CD4-positive, alpha-beta T cell treated with Interleukin-1 beta for 1 hour (primary cell): ENCODE data around the gene DPYSL4.
A peak's percentile ranks its signal among the peaks of the same experiment; 100 is the strongest.

Experiments
- DNase-seq, 2 donors: peaks; one replicate each; pipeline ENCODE4 v3.0.0-alpha.2; 2020 to 2022

DPYSL4 gene

DNA sequence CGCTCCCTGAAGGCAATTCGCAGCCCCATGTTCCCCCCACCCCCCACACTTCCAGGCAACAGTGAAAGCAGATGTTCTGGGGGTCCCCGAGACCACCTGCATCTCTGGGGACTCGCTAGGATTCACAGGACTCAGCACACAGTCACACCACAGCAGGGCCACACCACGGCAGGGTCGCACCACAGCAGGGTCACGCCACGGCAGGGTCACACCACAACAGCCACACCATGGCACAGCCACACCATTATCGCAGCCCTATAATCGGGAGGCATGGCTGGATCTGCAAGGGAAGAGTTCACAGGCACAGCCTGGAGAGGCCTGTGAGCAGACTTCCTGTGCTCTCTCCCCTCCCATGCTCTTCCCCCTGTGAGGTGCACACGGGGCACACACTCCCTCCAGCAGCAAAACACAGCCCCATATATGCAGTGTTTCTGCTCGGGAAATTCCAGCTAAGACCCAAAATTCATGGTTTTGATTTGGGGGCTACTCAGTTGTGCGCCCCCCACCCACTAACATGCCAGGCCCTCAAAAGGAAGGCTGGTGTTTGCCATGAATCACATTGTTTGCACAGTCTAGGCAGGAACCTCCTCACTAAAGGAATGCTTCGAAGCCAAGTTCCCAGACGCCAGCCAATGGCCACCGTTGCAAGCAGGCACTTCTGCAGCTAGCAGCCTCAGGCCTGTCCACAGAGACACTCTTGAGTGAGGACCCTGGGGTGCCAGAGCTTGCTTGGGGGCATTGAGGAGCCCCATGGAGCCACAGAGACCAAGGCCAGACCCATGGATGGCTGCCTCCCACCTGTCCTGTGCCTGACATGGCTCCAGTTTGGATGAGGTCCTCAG, 7.0 kb upstream of the DPYSL4 start:
- no peak for DNase-seq

DNA sequence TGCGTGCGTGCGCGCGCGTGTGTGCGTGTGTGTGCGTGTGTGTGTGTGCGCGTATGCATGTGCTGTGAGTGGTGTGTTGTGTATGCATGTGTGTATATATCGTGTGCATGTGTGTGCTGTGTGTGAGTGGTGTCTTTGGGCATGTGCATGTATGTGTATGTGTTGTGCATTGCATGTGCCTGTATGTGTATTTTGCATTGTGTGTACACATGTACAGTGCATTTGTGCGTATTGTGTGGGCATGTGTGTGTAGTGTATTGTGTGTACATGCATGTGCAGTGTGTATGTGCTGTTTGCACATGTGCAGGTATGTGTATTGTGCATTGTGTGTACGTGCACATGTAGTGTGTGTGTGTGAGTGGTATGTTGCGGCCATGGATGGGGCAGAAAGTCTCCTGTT, 6.0 kb upstream of the DPYSL4 start:
- no peak for DNase-seq

DNA sequence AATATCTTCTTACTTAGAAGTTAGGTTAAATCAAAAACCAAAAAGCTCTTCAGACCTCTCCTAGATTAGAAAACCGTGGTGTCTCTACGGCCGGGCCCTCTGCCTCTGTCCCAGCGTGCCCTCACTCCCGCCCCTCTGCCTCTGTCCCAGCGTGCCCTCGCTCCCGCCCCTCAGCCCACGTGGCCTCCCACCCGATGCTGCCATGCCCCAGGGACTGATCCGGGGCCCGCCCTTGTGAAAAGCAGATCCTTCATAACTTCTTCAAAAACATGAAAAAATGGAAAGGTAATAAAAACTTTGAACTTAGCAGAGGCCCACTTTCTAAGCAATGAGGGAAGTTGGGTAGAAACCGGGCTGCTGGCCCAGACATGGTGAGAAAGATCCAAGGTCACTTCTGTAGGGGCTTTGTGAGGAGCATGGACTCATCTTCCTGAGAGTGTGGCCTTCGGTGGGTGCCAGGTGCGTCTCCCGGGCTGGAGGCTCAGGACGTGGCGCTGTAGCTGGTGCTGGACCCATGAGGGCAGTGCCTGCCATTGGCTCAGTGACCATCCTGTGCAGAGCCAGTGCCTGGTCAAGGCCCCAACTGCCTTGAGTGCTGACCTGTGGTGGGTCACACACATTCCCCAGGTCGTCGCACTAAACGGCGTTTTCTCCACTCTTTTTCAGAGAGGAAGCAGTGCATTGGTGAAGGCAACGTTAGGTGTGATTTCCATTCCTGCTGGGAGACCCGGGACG, 4.9 kb upstream of the DPYSL4 start:
- DNase-seq = no peak

DNA sequence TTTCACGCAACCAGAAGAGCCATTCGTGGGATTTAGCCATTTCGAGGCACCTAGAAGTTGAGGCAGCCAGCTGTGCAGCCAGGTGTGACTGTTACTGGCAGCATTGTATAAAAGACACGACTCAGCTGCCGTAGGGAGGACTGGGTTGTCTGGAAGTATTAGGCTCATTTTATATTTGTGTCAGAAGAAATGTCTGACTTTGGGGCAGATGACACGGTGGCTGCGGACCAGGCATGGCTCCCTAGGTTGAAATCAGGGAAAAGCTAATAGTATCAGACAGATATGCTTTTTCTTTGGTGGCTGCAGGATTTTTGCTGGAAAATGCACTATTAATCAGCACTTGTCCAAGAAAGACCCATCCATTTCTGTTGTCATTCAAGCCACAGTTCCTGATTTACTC, 4.2 kb upstream of the DPYSL4 start:
- no peak for DNase-seq

DNA sequence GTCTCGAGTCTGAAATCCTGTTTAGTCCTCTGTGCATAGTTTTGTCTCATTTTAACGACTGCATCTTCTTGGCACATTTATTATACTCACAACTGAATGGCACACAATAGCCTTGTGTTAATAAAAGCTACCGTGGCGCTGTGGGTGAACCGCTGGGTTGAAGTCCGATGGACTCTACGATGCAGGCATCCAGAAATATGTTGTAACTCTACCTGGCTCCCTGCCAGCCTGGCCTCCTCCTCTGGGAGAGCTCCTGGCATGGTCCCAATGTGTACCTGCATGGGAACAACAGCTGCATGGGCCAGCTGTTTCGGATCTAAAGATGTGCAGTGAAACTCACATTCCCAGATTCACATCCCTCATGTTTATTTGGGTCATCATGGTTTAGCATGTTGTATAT, 3.7 kb upstream of the DPYSL4 start:
- no peak for DNase-seq

DNA sequence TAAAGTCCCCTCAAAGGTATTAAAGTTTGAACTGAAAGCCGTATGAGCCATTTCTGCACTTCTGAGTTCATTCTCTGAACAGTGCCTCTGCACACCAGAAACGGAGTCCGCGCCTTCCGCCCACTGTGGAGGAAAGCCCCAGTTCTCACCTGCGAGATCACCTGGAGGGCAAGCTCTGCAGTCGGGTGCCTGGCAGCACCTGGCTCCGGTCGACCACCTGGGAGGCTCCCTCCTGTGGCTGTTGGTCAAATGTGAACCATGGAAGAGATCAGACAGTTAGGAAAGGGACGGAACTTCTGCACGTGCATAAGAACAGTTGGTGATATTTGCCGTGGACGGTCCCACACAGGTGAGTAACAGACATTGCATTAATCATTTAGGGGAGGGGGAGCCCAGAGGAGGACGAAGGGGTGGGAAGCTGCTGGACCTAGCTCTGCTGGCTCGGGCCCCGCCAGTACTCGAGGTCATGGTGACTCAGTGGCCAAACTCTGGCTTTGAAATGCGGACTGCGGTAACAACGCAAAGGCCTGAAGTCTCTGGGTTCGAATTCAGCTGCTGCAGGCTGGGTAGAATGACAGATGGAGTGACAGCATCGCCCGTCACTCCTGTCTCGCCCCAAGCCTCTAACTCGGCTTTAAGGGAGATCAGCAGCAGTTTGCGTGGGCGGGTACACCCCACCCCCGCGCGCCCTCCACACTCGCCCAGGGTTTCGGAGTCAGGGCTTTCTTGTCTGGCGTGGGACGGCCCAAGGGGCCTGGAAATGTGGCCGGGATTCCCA, 1.7 kb upstream of the DPYSL4 start:
- no peak for DNase-seq

DNA sequence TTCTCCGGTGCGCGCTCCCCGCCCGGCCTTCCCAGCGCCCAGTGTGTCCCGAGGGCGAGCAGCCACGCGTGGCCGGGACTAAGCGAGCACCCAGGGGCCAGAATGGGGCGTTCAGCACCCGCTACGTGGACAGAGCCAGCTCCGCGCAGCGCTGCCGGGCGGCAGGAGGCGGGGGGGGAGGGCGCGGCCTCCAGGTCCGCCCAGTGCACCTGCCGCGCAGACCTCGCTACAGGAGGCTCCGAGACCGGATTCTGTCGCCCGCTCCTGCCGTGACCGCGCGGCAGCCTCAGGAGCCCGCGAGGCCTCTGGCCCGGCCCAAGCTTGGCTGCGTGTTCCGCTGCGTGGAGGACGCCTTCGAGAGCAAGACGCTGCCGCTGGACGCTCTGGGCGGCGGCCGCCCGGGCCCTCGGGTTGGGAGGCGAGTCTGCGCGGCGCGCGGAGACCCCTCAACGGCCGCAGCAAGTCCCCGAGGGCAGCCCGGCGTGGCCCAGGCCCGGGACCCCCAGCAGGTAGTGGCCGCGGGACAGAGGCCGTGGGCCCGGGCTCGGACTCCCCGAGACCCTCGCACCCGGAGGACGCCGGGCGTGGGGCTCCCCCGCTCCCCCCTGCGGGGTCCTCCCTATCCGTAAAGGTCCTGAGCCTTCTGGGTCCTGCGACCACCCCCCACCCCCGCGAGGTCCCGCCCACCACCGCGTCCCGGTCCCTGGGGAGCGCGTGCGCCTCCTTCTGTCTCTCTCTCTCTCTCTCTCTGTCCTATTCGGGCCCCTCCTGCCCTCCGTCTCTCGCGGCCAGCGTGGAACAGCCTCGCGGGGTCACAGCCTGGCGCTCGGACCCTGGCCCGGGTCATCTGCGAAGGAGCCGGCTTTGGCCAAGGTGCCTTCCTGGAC, 904 bp upstream of the DPYSL4 start:
- DNase-seq = peak; percentile 47 to 57

DNA sequence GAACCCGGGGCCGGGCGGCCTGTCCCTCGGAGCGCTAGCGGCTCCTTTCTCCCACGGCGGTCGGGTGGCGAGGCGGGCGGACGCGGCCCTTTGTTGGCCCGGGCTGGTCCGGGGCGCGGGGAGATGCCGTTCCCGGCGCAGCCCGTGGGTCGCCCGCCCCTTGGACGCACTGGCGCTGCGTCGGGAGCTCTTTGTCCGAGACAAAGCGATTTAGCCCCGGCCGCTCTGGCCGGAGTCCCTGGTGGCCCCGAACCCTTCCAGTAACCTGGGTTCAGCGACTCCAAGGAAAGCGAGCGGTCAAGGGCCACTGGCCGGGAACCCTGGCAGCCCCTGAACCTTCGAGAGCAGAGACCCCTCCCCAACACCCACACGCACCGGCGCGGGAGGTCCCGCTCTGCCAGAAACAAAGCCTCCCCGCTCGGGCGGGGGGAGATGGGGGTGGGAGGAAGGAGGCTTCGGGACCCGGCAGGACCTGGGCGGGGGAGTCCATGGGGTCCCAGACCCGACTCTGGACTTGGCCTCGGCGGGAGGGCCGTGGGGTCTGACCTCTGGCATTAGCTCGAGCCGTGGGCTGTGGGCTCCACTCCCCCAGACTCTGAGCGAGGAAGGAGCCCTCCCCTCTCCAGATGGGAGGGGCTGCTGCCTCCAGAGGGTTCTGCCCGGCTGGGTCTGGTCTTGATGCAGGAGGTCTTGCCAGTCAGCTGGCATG, 836 bp downstream of the DPYSL4 start:
- no peak for DNase-seq

DNA sequence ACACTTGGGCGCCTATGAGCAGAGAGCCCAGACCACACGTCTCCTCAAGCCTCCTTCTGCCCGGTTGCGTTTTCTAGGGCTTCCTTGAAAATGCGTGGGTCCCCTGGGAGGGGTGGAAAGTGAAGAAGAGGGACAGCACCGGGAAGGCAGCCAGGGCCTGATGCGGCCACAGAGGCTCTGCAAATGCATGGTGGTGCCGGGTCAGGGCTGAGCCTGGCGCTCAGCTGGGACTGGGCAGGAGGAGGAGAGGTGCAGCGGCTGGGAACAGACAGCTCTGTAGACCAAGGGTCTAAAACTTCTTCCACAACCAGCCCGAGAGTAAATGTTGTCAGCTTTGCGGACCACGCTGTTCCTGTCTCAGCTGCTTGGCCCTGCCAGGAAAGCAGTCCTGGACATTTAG, 1.6 kb downstream of the DPYSL4 start:
- no peak for DNase-seq

DNA sequence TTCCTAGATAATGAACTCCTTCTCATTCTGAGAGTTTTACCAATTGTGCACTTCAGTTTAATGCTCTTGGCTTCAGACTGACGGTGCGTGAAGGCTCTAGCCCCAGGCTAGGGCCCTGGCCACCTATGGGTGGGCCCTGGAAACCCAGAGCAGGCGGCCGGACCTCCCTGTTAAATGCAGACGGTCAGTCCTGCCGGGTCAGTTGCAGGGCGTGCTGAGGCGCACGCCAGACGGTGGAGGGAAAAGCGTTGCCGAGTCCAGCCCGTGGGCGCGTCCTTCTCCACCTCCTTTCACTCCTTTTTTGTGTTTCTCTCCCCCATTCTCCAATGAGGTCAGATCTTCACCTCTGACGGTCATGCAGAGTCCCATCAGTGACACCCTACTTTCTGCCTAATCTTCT, 2.3 kb downstream of the DPYSL4 start:
- DNase-seq = no peak

DNA sequence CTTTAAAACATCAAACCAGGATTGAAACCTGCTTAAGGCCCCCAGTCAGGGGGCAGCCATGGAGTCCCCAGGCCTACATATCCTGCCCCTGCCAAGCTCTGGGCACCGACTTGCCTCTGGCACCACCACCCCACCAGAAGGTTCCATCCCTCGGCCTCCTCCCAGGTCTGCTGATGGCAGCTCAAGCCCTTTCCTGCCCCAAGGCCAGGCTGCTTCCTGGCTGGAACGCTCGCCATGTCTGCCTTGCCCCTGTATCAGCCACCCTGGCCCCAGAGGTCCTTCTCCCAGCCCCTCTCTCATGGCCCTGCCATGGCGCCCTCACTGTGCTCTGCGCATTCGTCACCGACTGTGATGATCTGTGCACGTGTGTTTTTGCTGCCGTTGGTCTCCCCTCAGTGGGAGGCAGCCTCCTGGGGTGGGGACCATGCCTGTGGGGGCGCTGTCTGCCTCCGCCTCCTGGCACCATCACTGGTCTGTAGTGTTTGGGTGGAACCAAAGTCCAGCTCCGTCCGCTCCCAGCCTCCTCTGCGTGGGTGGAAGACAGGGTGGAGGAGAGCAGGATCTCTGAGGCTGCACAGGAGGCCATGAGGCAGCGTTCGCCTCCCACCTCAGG, 3.2 kb downstream of the DPYSL4 start:
- DNase-seq = no peak

DNA sequence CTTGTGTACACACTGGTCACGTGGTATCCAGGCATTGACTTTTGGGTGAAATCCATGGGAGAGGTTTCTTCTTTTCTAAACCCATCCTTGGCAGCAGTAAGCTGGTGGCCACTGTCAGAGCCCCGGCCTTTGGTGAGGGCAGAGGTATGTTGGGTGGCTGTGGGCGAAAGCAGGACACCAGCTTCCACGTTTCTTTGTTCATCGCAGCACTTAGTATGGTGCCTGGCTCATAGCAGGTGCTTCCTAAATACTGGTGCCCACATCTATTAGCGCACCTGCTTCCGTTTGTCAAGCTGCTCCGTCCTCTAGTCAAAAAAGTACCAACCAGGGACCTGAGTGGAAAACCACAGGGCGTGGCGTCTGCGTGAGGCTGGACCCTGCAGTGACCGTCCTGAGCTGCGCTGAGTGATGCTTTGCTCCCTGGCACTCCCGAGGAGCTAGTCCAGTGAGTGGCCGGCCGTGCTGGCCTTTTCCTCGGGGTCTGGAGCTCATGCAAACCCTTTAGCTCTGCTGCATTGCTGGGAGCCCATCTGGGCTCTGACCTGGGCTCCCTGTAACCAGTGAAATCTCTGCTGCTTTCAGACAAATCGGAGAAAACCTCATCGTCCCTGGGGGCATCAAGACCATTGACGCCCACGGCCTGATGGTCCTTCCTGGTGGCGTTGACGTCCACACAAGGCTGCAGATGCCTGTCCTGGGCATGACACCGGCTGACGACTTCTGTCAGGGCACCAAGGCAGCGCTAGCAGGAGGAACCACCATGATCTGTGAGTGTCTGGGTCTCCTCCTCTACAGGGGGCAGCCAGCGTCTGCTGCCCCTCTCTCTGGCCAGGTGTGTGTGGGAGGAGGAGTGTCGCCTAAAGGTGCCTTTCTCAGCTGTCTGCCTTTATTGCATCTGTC, 5.6 kb downstream of the DPYSL4 start:
- DNase-seq = no peak

DNA sequence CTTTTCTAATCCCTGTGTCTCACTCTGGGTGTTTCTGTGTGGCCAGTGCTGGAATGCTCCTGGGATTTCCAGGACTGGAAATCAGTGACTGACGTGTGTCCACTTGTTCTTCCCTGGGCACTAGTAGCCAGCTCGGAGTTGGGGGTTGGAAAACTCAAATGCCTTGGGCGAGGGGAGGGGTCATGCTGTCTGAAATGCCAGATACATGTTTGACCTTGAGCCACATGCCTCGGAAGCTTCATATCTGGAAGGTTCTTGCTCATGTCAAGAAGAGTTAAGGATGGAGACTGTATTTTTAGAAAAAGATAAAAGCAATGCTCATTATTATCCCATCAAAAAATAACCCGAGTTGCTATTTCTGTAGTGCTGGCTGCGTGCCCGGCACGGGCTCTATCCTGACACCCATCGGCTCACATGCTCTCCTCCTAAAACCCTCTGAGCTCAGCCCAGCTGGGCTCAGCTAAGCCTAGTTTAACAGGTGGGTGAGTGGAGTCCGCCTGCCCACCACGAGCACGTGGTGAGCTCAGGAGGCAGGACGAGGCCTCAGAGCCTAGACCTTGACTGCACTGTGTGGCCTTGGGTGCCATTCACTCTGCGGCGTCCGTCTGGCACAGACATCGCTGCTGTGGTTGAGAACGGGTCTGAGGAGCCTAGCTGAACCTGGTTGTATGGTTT, 6.4 kb downstream of the DPYSL4 start:
- DNase-seq = no peak

DNA sequence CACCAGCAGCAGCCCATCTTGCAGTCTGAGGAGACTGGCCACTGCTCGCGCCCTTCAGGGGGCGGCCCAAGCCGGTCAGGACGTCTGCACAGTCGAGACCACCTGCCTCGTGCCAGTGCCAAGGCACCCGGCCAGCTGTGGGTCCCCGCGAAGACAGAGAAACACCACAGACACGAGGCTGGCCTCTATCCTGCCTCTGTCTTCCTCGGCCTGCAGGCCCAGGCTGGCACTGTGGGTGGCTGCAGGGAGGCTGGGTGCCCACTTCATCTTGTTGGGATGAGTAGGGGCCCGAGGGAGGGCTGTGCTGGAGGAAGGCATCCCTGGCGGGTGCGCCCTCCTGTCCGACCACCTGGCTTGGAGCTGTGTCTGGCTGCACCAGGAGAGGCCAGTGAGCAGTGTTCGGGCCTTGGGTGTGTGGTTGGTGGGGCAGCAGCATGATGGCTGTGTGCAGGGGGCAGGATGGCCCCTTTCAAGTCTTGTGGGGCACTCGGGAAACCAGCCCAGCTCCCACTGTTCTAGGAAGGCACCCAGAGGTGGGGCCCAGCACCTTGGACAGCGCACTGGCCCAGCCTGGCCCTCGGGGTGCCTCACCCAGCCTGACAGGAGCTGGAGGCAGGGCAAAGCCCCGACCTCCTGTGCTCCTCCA, 7.3 kb downstream of the DPYSL4 start:
- DNase-seq = no peak

DNA sequence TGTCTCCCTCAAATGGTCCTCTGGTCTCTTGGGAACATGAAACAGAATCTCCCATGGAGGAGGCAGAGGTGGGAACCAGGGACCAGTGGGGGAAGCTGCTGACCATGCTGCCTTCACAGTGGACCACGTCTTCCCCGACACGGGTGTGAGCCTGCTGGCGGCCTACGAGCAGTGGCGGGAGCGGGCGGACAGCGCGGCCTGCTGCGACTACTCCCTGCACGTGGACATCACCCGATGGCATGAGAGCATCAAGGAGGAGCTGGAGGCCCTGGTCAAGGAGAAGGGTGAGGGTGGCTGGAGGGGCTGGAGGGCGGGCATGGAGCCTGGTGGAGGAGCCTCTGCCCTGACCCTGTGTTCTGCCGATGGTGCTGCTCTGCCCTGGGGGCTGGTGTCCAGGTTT, 8.0 kb downstream of the DPYSL4 start:
- DNase-seq = no peak

DNA sequence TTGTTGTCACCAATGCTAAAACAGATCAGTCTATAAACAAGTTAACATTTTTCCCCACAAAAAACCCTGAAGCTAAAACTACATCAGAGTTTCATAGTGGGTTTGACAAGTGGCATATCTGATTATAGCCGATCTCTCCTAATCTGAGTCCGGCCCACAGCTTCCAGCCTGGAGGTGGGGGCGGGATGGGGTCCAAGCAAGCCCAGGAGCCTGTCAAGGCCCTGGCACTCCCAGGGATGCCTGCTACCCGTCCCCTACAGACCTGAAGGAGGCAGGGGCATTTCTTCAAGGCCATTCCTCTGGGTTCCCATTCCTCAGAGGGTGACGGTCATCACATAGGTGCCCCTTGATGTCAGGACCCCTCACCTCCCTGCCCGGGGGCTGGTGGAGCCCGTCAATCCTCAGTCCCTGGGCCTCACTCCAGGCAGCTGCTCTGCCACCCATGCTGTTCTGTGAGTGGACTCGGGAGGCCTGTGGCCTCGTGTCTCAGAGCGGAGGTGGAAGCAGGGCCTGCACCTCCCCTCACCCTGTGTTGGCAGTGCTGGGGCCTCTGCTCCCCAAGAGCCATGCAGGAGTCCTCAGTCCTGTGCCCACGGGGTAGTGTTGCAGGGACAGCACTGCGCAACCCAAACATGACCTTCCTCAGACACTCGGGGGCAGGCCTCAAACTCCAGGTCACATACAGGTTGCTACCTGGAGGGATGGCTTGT, 8.8 kb downstream of the DPYSL4 start:
- DNase-seq = no peak

DNA sequence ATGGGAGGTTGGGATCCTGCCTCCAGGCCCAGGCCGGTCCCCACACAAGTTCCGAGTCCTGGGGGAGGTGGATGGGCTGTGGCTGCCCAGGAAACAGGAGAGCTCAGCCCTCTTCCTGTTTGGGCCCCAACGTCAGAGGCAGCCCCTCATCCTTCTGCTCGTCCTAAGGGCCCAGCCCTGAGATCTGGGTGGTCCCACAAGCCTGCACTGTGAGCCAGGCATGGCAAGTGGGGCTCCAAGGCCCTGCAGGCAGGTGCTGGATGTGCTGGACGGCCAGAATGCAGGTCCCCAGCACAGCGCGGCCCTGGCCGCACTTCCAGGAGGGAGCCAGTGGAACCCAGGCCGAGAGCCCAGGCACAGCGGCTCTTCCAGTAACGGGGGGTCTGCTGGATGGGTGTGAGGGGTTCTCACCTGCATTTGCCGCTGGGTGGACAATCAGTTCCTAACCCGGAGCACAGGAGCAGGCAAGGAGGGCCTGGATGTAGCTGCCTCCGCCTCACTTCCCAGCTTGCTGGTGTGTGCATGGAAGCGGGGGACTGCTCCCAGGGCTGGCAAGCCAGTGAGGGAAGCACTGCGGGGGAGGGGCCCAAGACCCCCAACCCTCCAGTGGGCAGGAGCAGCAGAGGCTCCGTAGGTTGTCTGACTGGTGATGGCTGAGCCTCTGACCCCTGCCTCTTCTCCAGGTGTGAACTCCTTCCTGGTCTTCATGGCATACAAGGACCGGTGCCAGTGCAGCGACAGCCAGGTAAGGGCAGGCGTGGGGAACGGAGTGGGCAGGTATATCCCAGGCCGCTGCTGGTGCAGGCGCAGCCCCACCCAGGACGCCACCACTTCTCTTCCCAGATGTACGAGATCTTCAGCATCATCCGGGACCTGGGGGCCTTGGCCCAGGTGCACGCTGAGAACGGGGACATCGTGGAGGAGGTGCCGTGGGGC, 9.7 kb downstream of the DPYSL4 start:
- no peak for DNase-seq
